H9 (cell line): ENCODE measurements around the gene SORD. TPM values are rescaled to one million over a fixed set of nuclear protein-coding genes. Genes with fewer than 3 reads are reported as not detected.
"Not testable (repeated sequence)": the region's sequence is repeated elsewhere in the genome, so short reads cannot be mapped to it uniquely, and the experiment has no call there.

Source experiments
- DNase-seq: peaks from one replicate; pipeline ENCODE4 v3.0.0-alpha.2; 2017
- H2AFZ ChIP-seq: one replicate; pipeline ENCODE4 v1.6.1; 2013; ENCODE audit warnings: mild to moderate bottlenecking, low read length, control low read depth, moderate library complexity
- H2AK5ac ChIP-seq: 2 replicates; pipeline ENCODE4 v1.6.1; 2013; ENCODE audit warnings: low read length, control low read depth, mixed read lengths; ENCODE audit not compliant: insufficient read length
- H2BK120ac ChIP-seq: one replicate; pipeline ENCODE4 v1.6.1; 2013; ENCODE audit warnings: low read depth, mild to moderate bottlenecking, low read length, control low read depth, inconsistent platforms; ENCODE audit not compliant: poor library complexity, severe bottlenecking
- H2BK12ac ChIP-seq: 2 replicates; pipeline ENCODE4 v1.6.1; 2013; ENCODE audit warnings: low read length, control low read depth, mixed read lengths, low read depth; ENCODE audit not compliant: insufficient read length
- H2BK15ac ChIP-seq: 2 replicates; pipeline ENCODE4 v1.6.1; 2013; ENCODE audit warnings: low read depth, low read length, control low read depth
- H2BK20ac ChIP-seq: one replicate; pipeline ENCODE4 v1.6.1; 2013; ENCODE audit warnings: low read depth, mild to moderate bottlenecking, low read length, control low read depth, inconsistent platforms; ENCODE audit not compliant: poor library complexity, severe bottlenecking
- H2BK5ac ChIP-seq: 2 replicates; pipeline ENCODE4 v1.6.1; 2013; ENCODE audit warnings: low read length, control low read depth, mixed read lengths; ENCODE audit not compliant: insufficient read length
- H3K14ac ChIP-seq: 2 replicates; pipeline ENCODE4 v1.6.1; 2013; ENCODE audit warnings: low read length, control low read depth; ENCODE audit not compliant: insufficient read depth
- H3K18ac ChIP-seq: 2 replicates; pipeline ENCODE4 v1.6.1; 2013; ENCODE audit warnings: low read depth, mild to moderate bottlenecking, mixed read lengths, low read length, control low read depth; ENCODE audit not compliant: insufficient read length
- H3K23ac ChIP-seq: 2 replicates; pipeline ENCODE4 v1.6.1; 2013; ENCODE audit warnings: low read length, control low read depth, mixed read lengths, low read depth; ENCODE audit not compliant: insufficient read length
- H3K23me2 ChIP-seq: 2 replicates; pipeline ENCODE4 v1.6.1; 2013; ENCODE audit warnings: low read depth, mild to moderate bottlenecking, mixed read lengths, low read length, control low read depth; ENCODE audit not compliant: insufficient read length, poor library complexity, severe bottlenecking
- H3K27ac ChIP-seq: 2 replicates; pipeline ENCODE4 v1.5.1; 2013; ENCODE audit warnings: low read length, control low read depth, mixed read lengths, low read depth; ENCODE audit not compliant: insufficient read length
- H3K27me3 ChIP-seq: 2 replicates; pipeline ENCODE4 v1.6.1; 2013; ENCODE audit warnings: low read length, control low read depth, inconsistent platforms; ENCODE audit not compliant: insufficient read depth
- H3K4ac ChIP-seq: 2 replicates; pipeline ENCODE4 v1.6.1; 2013; ENCODE audit warnings: low read depth, mild to moderate bottlenecking, control low read depth, inconsistent platforms, low read length, moderate library complexity
- H3K4me1 ChIP-seq: 2 replicates; pipeline ENCODE4 v1.6.1; 2013; ENCODE audit warnings: low read length, control low read depth, inconsistent platforms; ENCODE audit not compliant: insufficient read depth
- H3K4me2 ChIP-seq: 2 replicates; pipeline ENCODE4 v1.6.1; 2013; ENCODE audit warnings: low read length, control low read depth, mixed read lengths; ENCODE audit not compliant: insufficient read length, insufficient read depth
- H3K56ac ChIP-seq: 2 replicates; pipeline ENCODE4 v1.6.1; 2013; ENCODE audit warnings: low read depth, mild to moderate bottlenecking, mixed read lengths, low read length, control low read depth; ENCODE audit not compliant: insufficient read length
- H3K79me1 ChIP-seq: 2 replicates; pipeline ENCODE4 v1.6.1; 2013; ENCODE audit warnings: low read depth, mild to moderate bottlenecking, moderate library complexity, low read length, control low read depth, inconsistent platforms; ENCODE audit not compliant: insufficient read depth, poor library complexity, severe bottlenecking
- H3K79me2 ChIP-seq: 2 replicates; pipeline ENCODE4 v1.6.1; 2013; ENCODE audit warnings: low read length, control low read depth, inconsistent platforms; ENCODE audit not compliant: insufficient read depth
- H3K9ac ChIP-seq: 2 replicates; pipeline ENCODE4 v1.6.1; 2013; ENCODE audit warnings: low read length, control low read depth, mixed read lengths; ENCODE audit not compliant: insufficient read length; ENCODE audit errors: extremely low read depth
- H3K9me3 ChIP-seq: one replicate; pipeline ENCODE4 v1.6.1; 2013; ENCODE audit warnings: low read depth, low read length, inconsistent platforms; ENCODE audit not compliant: control insufficient read depth
- H3T11ph ChIP-seq: one replicate; pipeline ENCODE4 v1.6.1; 2013; ENCODE audit warnings: mild to moderate bottlenecking, low read length, control low read depth, inconsistent platforms
- H4K20me1 ChIP-seq: one replicate; pipeline ENCODE4 v1.6.1; 2013; ENCODE audit not compliant: control insufficient read depth, insufficient read length, insufficient read depth
- H4K5ac ChIP-seq: 2 replicates; pipeline ENCODE4 v1.6.1; 2013; ENCODE audit warnings: low read depth, mild to moderate bottlenecking, mixed read lengths, low read length, control low read depth; ENCODE audit not compliant: insufficient read length
- H4K8ac ChIP-seq: replicated peaks from 2 replicates; pipeline ENCODE4 v1.6.1; 2013; ENCODE audit warnings: low read length, control low read depth, mixed read lengths, low read depth; ENCODE audit not compliant: insufficient read length
- H4K91ac ChIP-seq: 2 replicates; pipeline ENCODE4 v1.6.1; 2013; ENCODE audit warnings: low read depth, mild to moderate bottlenecking, moderate library complexity, mixed read lengths, low read length, control low read depth; ENCODE audit not compliant: insufficient read length
- H3K27ac Mint-ChIP-seq, 3 experiments: 2 replicates in 2 of 3; 3 replicates in 1 of 3; pipeline ENCODE4 v1.8.0; 2020 to 2021; ENCODE audit warnings: mixed read lengths in 3 of 3, mild to moderate bottlenecking in 1 of 3, moderate library complexity in 1 of 3
- H3K27me3 Mint-ChIP-seq: 2 replicates; pipeline ENCODE4 v1.8.0; 2021; ENCODE audit warnings: low read depth, mild to moderate bottlenecking, moderate library complexity, mixed read lengths
- H3K36me3 Mint-ChIP-seq, 3 experiments: 2 replicates in 2 of 3; 3 replicates in 1 of 3; pipeline ENCODE4 v1.8.0; 2020 to 2021; ENCODE audit warnings: low read depth in 3 of 3, mixed read lengths in 3 of 3; ENCODE audit not compliant: insufficient read depth in 1 of 3
- H3K4me1 Mint-ChIP-seq, 2 experiments: 2 replicates each; pipeline ENCODE4 v1.8.0; 2020; ENCODE audit warnings: mixed read lengths in 2 of 2
- H3K4me3 Mint-ChIP-seq, 2 experiments: 2 replicates in 1 of 2; 3 replicates in 1 of 2; pipeline ENCODE4 v1.8.0; 2020 to 2021; ENCODE audit warnings: mild to moderate bottlenecking in 2 of 2, mixed read lengths in 2 of 2, moderate library complexity in 1 of 2
- H3K9me3 Mint-ChIP-seq, 2 experiments: 2 replicates in 1 of 2; 3 replicates in 1 of 2; pipeline ENCODE4 v1.8.0; 2020; ENCODE audit warnings: mild to moderate bottlenecking in 2 of 2, mixed read lengths in 2 of 2, moderate library complexity in 1 of 2
- WGBS: extraction: QIAGEN DNeasy Blood & Tissue Kit; methylation state at CpG from one replicate; pipeline ENCODE4 v1.1.7; 2013; ENCODE audit warnings: missing lambda C conversion rate, low lambda C conversion rate, mixed read lengths; ENCODE audit not compliant: insufficient read length; ENCODE audit errors: extremely low coverage; 5-methylcytosine and 5-hydroxymethylcytosine counted together
- total RNA-seq: library from RNA; stranded (reverse); gene quantifications from 2 replicates; pipeline ENCODE4 v1.2.1, GENCODE V29; 2021

Gene SORD
- total RNA-seq, 1 experiment from 2014 or later, result 35.2 TPM

DNA sequence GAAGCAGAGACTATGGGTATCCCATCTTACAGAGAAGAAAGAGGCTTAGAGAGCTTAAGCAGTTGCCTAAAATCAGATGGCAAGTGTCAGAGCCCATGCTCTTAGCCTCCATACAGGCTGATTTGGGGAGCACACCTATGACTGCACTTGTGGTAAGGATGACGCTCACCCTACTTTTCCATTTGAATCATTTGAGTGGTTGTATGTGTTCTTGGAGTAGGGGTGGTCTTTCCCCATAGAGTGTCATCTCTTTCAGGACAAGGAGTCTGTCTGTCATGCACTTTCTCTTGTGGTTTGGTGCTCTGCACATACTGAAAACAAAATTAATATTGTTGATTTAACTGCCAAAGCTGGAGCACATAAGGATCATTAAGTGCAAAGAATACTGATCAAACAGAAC lies 35.3 kb upstream of the SORD start:
- WGBS, result no CpG with 5 or more reads among the region's 1 CpG
- H3K4me1 Mint-ChIP-seq, H3K9me3 Mint-ChIP-seq: not testable (repeated sequence)

DNA sequence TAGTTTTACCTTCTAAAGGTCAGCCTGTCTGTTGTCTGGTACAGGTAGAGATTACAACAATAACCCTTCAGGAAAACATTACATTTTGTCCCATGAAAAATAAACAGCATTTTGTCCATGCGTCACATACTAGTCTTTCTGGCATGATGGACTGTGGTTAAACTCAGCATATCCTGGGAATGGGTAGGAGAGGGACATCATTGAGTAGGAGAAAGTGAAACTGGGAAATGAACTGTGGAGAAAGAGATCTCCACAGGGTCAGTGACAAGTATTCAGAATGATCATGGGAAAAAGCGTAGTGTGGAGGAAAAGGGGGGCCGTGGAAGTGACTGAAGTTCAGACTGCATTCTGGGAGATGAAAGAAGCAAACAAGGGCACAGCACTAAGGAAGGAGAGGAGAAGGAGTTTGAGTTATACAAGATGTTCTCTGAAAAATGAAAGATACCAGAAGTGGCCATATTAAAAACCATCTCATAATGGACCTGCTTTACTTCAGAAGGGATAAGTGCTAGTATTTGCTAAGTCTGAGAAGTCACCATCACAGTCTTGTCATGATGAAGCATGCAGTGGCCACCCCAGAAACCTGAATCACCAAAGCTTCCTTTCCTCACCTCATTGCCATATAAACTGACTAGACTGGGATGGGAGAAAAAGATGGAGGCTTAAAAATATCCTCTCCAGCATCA lies 34.7 kb upstream of the SORD start:
- H2BK12ac ChIP-seq, H2BK15ac ChIP-seq, H3K23ac ChIP-seq, H2BK20ac ChIP-seq, H4K8ac ChIP-seq, H2BK120ac ChIP-seq, H3K79me2 ChIP-seq, H2AFZ ChIP-seq, H3K23me2 ChIP-seq, H3K4me1 Mint-ChIP-seq, H3K4ac ChIP-seq, H3K4me1 ChIP-seq, H3K18ac ChIP-seq, H3K9ac ChIP-seq, H3K79me1 ChIP-seq, H3K27me3 Mint-ChIP-seq, H4K20me1 ChIP-seq, H3K14ac ChIP-seq, H3K27ac ChIP-seq, H2AK5ac ChIP-seq, H2BK5ac ChIP-seq, H4K91ac ChIP-seq, H3K27me3 ChIP-seq, H3K9me3 Mint-ChIP-seq, H3K4me2 ChIP-seq, H3K56ac ChIP-seq, DNase-seq, H3K36me3 Mint-ChIP-seq, H3T11ph ChIP-seq, H3K9me3 ChIP-seq, H3K4me3 Mint-ChIP-seq, H3K27ac Mint-ChIP-seq, H4K5ac ChIP-seq: not testable (repeated sequence)
- no CpG with 5 or more reads among the region's 3 CpGs for WGBS

More for the DNA sequence above, 35.3 kb upstream of the SORD start:
- H2BK12ac ChIP-seq, H4K5ac ChIP-seq, H2BK20ac ChIP-seq, H4K20me1 ChIP-seq, H3K79me1 ChIP-seq, H3K4ac ChIP-seq, H2BK120ac ChIP-seq, H3K27ac ChIP-seq, DNase-seq, H3K27me3 Mint-ChIP-seq, H3K23ac ChIP-seq, H2BK5ac ChIP-seq, H3K27ac Mint-ChIP-seq, H3K4me2 ChIP-seq, H3K4me3 Mint-ChIP-seq, H3K36me3 Mint-ChIP-seq, H3K27me3 ChIP-seq, H4K91ac ChIP-seq, H2AFZ ChIP-seq, H4K8ac ChIP-seq, H3K9me3 ChIP-seq, H3K56ac ChIP-seq, H3K9ac ChIP-seq, H3T11ph ChIP-seq, H3K14ac ChIP-seq, H2BK15ac ChIP-seq, H3K4me1 ChIP-seq, H2AK5ac ChIP-seq, H3K18ac ChIP-seq, H3K23me2 ChIP-seq, H3K79me2 ChIP-seq: not testable (repeated sequence)
